Activated effector memory CD4-positive, alpha-beta T cell treated with anti-CD3 and anti-CD28 coated beads, Interleukin-2, amount 50 U/mL, for 16 hours (primary cell): ENCODE measurements around the gene SLC22A14.
A peak's percentile ranks its signal among the peaks of the same experiment; 100 is the strongest.
"Not testable (repeated sequence)": the region's sequence is repeated elsewhere in the genome, so short reads cannot be mapped to it uniquely, and the experiment has no call there.

Experiments used
- DNase-seq: peaks from one replicate; pipeline ENCODE4 v3.0.0-alpha.2; 2020

SLC22A14 gene

GRCh38 chr3:38314764-38315487 is 32.8 kb downstream of the SLC22A14 start:
- DNase-seq = no peak

- DNase-seq = no peak
Measured at GRCh38 chr3:38315488-38316230, 33.6 kb downstream of the SLC22A14 start.

GRCh38 chr3:38316356-38317191 is 34.5 kb downstream of the SLC22A14 start:
- no peak for DNase-seq

GRCh38 chr3:38317192-38317759 is 35.2 kb downstream of the SLC22A14 start:
- no peak for DNase-seq

GRCh38 chr3:38318766-38319671 is 36.9 kb downstream of the SLC22A14 start:
- no peak for DNase-seq

GRCh38 chr3:38320638-38321037 is 38.5 kb downstream of the SLC22A14 start:
- not testable (repeated sequence) for DNase-seq

- DNase-seq = no peak
Measured at GRCh38 chr3:38323060-38323459, 41.0 kb downstream of the SLC22A14 start.

- DNase-seq = no peak
Measured at GRCh38 chr3:38325256-38325655, 43.2 kb downstream of the SLC22A14 start.

GRCh38 chr3:38327335-38328009 is 45.4 kb downstream of the SLC22A14 start:
- DNase-seq = no peak

- no peak for DNase-seq
Measured at GRCh38 chr3:38331257-38332022, 49.3 kb downstream of the SLC22A14 start.

- DNase-seq = no peak
Measured at GRCh38 chr3:38332201-38332600, 50.1 kb downstream of the SLC22A14 start.

GRCh38 chr3:38334142-38335055 is 52.3 kb downstream of the SLC22A14 start:
- no peak for DNase-seq

- no peak for DNase-seq
Measured at GRCh38 chr3:38335263-38335662, 53.2 kb downstream of the SLC22A14 start.

- no peak for DNase-seq
Measured at GRCh38 chr3:38337703-38338102, 55.6 kb downstream of the SLC22A14 start.

GRCh38 chr3:38343797-38344594 is 61.9 kb downstream of the SLC22A14 start:
- no peak for DNase-seq

- DNase-seq = no peak
Measured at GRCh38 chr3:38345879-38346586, 63.9 kb downstream of the SLC22A14 start.

- peak; percentile 92 for DNase-seq
Measured at GRCh38 chr3:38346587-38347410, 64.7 kb downstream of the SLC22A14 start, which contains the start of gene XYLB. TSS of gene XYLB (plus strand) at chr3:38346785. CDS start at chr3:38346869, 84 bp downstream.
